Measurements from ENCODE around the gene ZDHHC22. TPM values are rescaled to one million over a fixed set of nuclear protein-coding genes. Genes with fewer than 3 reads are reported as not detected.

ZDHHC22 gene
- total RNA-seq, 1 donor from 2014 or later, result not detected

- Mint-ChIP-seq H3K27me3 (ENCODE audit: low read depth) (peaks cover 1% of the 10 kb centered on the region), H3K9me3 (peaks cover 20% of the 10 kb centered on the region), H3K36me3 (ENCODE audit: low read depth) (no peaks in the 10 kb centered on the region), H3K4me1 (ENCODE audit: low read depth) (peaks cover 3% of the 10 kb centered on the region), H3K27ac (no peak overlapping the region), H3K4me3 (ENCODE audit: low read depth) (no peak overlapping the region)
- DNase-seq (ENCODE audit: low spot score), result no peak
- intact Hi-C loops (cut with micrococcal nuclease), result no loop called here
These were observed 52.9 kb downstream of the ZDHHC22 start for GRCh38 chr14:77088645-77089044.

GRCh38 chr14:77088219-77088618 lies 53.4 kb downstream of the ZDHHC22 start:
- Mint-ChIP-seq H3K36me3 (ENCODE audit: low read depth) (no peaks in the 10 kb centered on the region), H3K4me3 (ENCODE audit: low read depth) (no peak overlapping the region), H3K27ac (no peak overlapping the region), H3K4me1 (ENCODE audit: low read depth) (peaks cover 3% of the 10 kb centered on the region), H3K9me3 (peaks cover 20% of the 10 kb centered on the region), H3K27me3 (ENCODE audit: low read depth) (peaks cover 1% of the 10 kb centered on the region)
- intact Hi-C loops (cut with micrococcal nuclease), result no loop called here
- no peak for DNase-seq (ENCODE audit: low spot score)

- Mint-ChIP-seq H3K9me3 (peaks cover 20% of the 10 kb centered on the region), H3K27ac (no peak overlapping the region), H3K4me1 (ENCODE audit: low read depth) (peaks cover 3% of the 10 kb centered on the region), H3K4me3 (ENCODE audit: low read depth) (no peak overlapping the region), H3K27me3 (ENCODE audit: low read depth) (peaks cover 1% of the 10 kb centered on the region), H3K36me3 (ENCODE audit: low read depth) (no peaks in the 10 kb centered on the region)
- DNase-seq (ENCODE audit: low spot score), result no peak
- intact Hi-C loops (cut with micrococcal nuclease), result no loop called here
These were observed 54.0 kb downstream of the ZDHHC22 start for GRCh38 chr14:77087631-77088030.

- Mint-ChIP-seq H3K27me3 (ENCODE audit: low read depth) (peaks cover 1% of the 10 kb centered on the region), H3K9me3 (peaks cover 20% of the 10 kb centered on the region), H3K27ac (no peak overlapping the region), H3K4me3 (ENCODE audit: low read depth) (no peak overlapping the region), H3K36me3 (ENCODE audit: low read depth) (no peaks in the 10 kb centered on the region), H3K4me1 (ENCODE audit: low read depth) (peaks cover 3% of the 10 kb centered on the region)
- DNase-seq (ENCODE audit: low spot score), result no peak
- intact Hi-C loops (cut with micrococcal nuclease), result no loop called here
These were observed 54.6 kb downstream of the ZDHHC22 start for GRCh38 chr14:77086951-77087350.

GRCh38 chr14:77086017-77086727 lies 55.4 kb downstream of the ZDHHC22 start:
- peaks cover 3% of the 10 kb centered on the region for H3K4me1 Mint-ChIP-seq (ENCODE audit: low read depth)
- H3K9me3 Mint-ChIP-seq, result peaks cover 13% of the 10 kb centered on the region
- peaks cover 1% of the 10 kb centered on the region for H3K27me3 Mint-ChIP-seq (ENCODE audit: low read depth)
- no peak for DNase-seq (ENCODE audit: low spot score)
- no peak overlapping the region for H3K4me3 Mint-ChIP-seq (ENCODE audit: low read depth)
- no peaks in the 10 kb centered on the region for H3K36me3 Mint-ChIP-seq (ENCODE audit: low read depth)
- H3K27ac Mint-ChIP-seq, result no peak overlapping the region
- intact Hi-C loops (cut with micrococcal nuclease), result no loop called here

- intact Hi-C loops (cut with micrococcal nuclease), result no loop called here
- peaks cover 1% of the 10 kb centered on the region for H3K27me3 Mint-ChIP-seq (ENCODE audit: low read depth)
- H3K4me3 Mint-ChIP-seq (ENCODE audit: low read depth), result no peak overlapping the region
These were observed 56.1 kb downstream of the ZDHHC22 start for GRCh38 chr14:77085538-77085937.

GRCh38 chr14:77084985-77085384 lies 56.6 kb downstream of the ZDHHC22 start:
- H3K9me3 Mint-ChIP-seq, result peaks cover 7% of the 10 kb centered on the region
- H3K4me1 Mint-ChIP-seq (ENCODE audit: low read depth), result peaks cover 3% of the 10 kb centered on the region
- intact Hi-C loops (cut with micrococcal nuclease), result no loop called here
- peaks cover 1% of the 10 kb centered on the region for H3K27me3 Mint-ChIP-seq (ENCODE audit: low read depth)
- H3K36me3 Mint-ChIP-seq (ENCODE audit: low read depth), result no peaks in the 10 kb centered on the region
- H3K4me3 Mint-ChIP-seq (ENCODE audit: low read depth), result no peak overlapping the region
- H3K27ac Mint-ChIP-seq, result no peak overlapping the region
- no peak for DNase-seq (ENCODE audit: low spot score)

More at GRCh38 chr14:77085538-77085937, 56.1 kb downstream of the ZDHHC22 start:
- DNase-seq (ENCODE audit: low spot score), result no peak
- no peaks in the 10 kb centered on the region for H3K36me3 Mint-ChIP-seq (ENCODE audit: low read depth)
- H3K27ac Mint-ChIP-seq, result no peak overlapping the region
- H3K9me3 Mint-ChIP-seq, result peaks cover 7% of the 10 kb centered on the region
- peaks cover 3% of the 10 kb centered on the region for H3K4me1 Mint-ChIP-seq (ENCODE audit: low read depth)

GRCh38 chr14:77083082-77083481 lies 58.5 kb downstream of the ZDHHC22 start:
- Mint-ChIP-seq H3K27ac (no peak overlapping the region), H3K4me3 (ENCODE audit: low read depth) (no peak overlapping the region), H3K27me3 (ENCODE audit: low read depth) (peaks cover 1% of the 10 kb centered on the region), H3K4me1 (ENCODE audit: low read depth) (peaks cover 3% of the 10 kb centered on the region), H3K36me3 (ENCODE audit: low read depth) (no peaks in the 10 kb centered on the region), H3K9me3 (peaks cover 3% of the 10 kb centered on the region)
- intact Hi-C loops (cut with micrococcal nuclease), result no loop called here
- DNase-seq (ENCODE audit: low spot score), result no peak

GRCh38 chr14:77082356-77082755 lies 59.2 kb downstream of the ZDHHC22 start:
- intact Hi-C loops (cut with micrococcal nuclease), result no loop called here
- Mint-ChIP-seq H3K4me1 (ENCODE audit: low read depth) (no peaks in the 10 kb centered on the region), H3K36me3 (ENCODE audit: low read depth) (no peaks in the 10 kb centered on the region), H3K27me3 (ENCODE audit: low read depth) (peaks cover 1% of the 10 kb centered on the region), H3K9me3 (peaks cover 3% of the 10 kb centered on the region), H3K27ac (no peak overlapping the region), H3K4me3 (ENCODE audit: low read depth) (no peak overlapping the region)
- DNase-seq (ENCODE audit: low spot score), result no peak

Other genes with a start within 250 kb of the ZDHHC22 start
- 34.8 and 35.8 TPM in 2 replicates for gene IRF2BPL, start 113.1 kb downstream of the ZDHHC22 start, total RNA-seq
- gene CIPC, start 43.5 kb downstream of the ZDHHC22 start, total RNA-seq, result 10.9 and 11.3 TPM in 2 replicates
- gene TMEM63C, start 40.0 kb upstream of the ZDHHC22 start, total RNA-seq, result 0.53 and 1.0 TPM in 2 replicates
- not detected in 2 replicates for gene NGB, start 129.4 kb upstream of the ZDHHC22 start, total RNA-seq
- gene POMT2, start 179.1 kb upstream of the ZDHHC22 start, total RNA-seq, result 23.4 and 27.7 TPM in 2 replicates
- 11.7 and 12.6 TPM in 2 replicates for gene GSTZ1, start 179.2 kb upstream of the ZDHHC22 start, total RNA-seq
- gene TMED8, start 235.3 kb upstream of the ZDHHC22 start, total RNA-seq, result 28.0 and 29.0 TPM in 2 replicates
- 0.41 and 0.57 TPM in 2 replicates for gene SAMD15, start 235.6 kb upstream of the ZDHHC22 start, total RNA-seq